NCI-H446 treated with DMSO at 0.1 percent for 48 hours (cell line): ENCODE data around the gene SLC4A2.

Experiments used
- DNase-seq: peaks from one replicate; lab custom pipeline; 2025; lab: John Stamatoyannopoulos, UW

Gene SLC4A2

DNA sequence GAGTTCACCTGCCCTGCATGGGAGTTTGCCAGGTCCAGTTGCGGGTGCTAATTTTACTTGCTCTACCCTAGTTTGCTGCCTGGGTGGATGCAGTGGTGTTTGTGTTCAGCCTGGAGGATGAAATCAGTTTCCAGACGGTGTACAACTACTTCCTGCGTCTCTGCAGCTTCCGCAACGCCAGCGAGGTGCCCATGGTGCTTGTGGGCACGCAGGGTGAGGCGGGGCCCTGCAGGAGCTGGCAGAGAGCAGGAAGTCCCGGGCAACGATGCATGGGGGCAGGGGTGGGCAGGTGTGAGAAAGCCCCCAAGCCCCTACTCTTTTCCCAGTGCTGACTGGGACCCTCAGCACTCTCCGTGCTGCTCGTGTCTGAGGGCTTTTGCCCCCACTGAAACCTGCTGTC, 58.2 kb downstream of the SLC4A2 start:
- no peak for DNase-seq

DNA sequence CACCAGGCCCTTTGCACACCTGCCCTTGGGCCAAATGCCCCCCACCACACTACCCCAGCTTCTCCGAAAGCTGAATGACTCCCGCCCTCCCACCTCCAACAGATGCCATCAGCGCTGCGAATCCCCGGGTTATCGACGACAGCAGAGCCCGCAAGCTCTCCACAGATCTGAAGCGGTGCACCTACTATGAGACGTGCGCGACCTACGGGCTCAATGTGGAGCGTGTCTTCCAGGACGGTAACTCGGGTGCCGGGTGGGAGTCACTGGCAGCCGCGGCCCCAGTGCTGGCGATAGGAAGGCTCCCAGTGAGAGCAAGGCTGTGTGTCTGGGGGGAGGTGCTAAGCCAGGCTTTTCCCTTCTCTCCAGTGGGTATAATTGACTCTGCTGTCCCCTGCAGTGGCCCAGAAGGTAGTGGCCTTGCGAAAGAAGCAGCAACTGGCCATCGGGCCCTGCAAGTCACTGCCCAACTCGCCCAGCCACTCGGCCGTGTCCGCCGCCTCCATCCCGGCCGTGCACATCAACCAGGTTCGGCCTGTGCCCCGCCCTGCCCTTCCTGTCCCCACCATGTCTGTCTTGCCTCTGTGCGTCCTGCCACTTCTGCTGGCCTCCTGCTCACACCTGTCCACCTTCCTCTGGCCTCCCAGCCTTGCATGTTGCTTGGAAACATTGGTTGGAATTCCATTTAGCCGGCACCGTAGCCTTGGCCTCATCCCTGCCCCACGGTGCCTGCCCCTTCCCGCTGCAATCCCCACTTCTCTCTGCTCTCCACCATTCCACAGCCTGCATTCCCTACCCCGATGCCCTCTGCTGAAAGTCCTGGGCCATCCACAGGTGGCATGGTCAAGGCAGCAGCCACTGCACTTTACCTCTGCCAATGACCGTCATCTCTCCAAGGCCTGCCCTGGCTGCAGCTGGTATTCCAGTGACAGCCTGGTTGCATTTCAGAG, 59.0 kb downstream of the SLC4A2 start:
- no peak for DNase-seq

DNA sequence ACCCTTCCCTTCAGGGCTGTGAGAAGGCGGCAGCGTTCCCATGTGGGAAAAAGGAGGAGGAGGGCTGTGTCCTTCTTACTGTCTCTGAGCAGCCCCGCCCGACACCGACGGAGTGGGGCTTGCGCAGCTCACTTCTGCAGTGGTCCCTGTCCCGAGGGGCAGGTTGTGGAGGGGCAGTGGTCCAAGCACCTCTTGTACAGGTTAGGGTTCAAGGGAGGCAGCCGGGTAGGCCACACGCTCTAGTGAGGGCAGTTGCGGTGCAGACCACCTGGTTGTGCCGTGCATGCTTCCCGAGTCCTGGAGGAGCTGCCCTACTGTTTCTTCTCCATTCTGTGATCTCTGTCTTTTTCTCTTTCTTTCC, 59.6 kb downstream of the SLC4A2 start:
- DNase-seq: no peak

DNA sequence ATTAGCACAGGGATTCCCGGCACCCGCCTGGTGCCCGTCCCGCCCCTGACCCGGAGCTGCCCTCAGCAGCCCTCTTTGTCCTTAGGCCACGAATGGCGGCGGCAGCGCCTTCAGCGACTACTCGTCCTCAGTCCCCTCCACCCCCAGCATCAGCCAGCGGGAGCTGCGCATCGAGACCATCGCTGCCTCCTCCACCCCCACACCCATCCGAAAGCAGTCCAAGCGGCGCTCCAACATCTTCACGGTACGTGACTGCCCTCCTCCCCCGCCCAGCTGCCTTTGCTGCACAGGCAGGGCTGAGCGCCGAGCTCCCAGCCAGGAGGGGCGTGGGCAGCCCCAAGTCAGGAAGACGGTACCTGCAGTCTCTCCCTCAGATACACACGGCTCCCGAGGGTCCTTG, 60.5 kb downstream of the SLC4A2 start:
- DNase-seq: no peak

DNA sequence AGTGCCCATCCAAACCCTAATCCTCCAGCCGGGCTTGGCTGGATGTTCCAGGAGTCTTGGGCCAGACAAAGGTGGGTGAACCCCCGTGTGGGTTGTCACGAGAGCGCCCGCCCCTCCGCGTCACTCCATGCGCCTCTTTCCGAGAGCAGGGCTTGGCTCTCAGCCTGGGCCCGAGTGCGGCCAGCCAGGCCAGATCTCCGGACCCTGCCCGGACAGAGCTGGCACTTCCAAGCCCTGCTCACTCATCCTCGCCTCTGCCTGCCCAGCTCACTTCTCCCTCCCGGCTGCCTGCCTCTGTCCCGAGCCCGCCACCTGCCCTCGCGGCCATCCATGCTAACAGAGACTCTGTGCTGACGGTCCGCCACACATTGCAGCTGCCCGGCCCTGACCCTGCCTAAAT, 61.5 kb downstream of the SLC4A2 start:
- DNase-seq: no peak

DNA sequence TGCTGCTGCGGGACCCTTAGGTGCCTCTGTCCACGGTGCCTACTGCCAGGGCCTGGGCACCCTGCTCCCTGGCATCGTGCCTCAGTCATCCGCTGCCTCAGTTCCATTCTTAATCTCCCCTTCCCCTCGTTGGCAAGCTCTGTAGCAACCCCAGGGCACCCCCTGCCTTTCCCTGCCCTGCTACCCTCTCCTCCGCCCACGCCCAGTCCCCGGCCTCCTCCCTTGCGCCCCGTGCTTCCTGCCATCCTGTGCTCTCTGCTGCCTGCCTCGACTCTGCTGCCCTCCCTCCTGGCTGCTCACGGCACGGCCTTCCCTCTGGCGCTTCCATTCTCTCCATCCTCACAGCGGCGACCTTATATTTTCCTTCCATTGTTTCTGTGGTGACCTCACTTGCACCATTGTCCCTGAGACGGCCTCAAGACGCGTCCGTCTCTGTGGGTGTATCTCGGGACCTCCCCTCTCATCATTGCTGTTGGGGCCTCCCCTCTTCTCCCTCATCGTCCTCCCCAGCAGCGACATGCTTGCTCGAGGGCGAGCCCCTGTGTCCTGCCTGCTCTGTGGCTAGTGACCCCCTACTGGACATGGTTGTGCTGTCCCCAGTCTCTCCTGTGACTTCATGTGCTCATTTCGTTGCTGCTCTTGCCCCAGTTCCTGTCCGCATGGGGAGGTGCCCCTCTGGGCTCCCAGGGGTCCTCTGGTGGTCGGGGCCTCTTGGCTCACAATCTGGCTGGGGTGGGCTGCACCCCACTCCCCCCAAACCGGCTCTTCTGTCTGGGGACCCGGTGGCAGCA, 62.2 kb downstream of the SLC4A2 start:
- DNase-seq: no peak

DNA sequence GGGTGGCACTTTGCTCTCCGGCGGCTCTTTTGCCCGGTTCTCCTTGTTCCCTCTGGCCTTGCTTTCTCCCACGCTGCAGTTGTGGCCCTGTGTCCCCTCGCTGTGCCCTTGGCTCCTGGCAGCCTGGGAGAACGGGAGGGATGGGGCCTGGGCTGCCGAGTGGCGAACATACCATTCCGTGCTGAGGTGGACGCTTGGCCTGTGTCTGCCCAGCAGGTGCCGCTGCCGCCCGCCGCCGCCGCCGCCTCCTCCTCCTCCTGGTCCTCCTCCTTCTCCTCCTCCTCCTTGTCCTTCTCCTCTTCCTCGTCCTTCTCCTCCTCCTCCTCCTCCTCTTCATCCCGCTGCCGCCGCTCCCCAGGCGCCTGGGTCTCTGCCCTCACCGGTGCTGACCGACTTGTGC, 62.9 kb downstream of the SLC4A2 start:
- DNase-seq: no peak

DNA sequence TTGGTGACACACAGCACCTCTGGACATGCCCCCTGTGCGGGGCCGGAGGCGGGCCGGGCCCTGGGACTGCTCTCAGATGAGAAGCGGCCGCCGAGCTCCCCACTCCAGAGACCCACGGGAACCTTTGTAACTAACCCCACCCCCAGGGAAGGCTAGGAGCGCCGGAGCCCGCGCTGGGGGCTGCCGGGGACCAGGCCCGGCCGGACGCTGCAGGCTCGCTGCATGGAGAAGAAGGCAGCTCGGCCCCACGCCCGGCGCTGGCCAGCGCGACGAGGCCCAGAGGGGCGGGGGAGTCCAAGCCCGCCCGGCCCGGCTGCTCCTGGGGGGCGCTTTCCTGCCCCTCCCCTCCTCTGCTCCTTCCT, 63.4 kb downstream of the SLC4A2 start:
- DNase-seq: no peak

DNA sequence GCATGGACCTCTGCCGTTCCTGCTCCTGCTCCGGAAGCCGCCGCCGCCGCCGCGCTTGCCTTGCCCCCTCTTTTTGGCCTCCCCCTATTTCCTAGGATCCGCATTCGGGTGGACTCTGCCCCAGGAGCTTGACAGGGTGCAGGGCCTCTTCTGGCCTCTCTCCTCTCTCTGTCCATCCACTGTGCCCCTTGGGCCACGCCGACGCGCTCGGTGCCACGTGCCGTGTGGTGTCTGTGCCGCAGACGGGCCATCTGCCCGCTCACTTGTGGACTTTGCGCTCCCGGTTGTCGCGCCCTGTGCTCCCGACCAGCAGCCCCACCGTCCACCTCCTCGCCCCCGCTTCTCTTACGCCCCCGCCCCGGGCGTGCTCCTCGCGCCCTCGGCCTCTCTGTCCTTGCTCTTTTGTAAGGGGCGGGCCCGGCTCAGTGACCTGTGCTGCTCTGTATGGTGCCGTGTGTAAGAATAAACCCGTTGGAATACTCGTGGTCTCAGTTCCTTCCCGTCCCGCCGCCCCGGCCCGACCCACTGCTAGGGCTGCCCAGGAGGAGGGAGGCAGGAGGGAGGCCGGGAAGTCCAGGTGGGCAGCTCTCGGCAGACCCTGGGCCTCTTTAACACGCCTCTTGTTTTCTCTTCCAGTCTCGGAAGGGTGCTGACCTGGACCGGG, 63.9 kb downstream of the SLC4A2 start:
- no peak for DNase-seq

DNA sequence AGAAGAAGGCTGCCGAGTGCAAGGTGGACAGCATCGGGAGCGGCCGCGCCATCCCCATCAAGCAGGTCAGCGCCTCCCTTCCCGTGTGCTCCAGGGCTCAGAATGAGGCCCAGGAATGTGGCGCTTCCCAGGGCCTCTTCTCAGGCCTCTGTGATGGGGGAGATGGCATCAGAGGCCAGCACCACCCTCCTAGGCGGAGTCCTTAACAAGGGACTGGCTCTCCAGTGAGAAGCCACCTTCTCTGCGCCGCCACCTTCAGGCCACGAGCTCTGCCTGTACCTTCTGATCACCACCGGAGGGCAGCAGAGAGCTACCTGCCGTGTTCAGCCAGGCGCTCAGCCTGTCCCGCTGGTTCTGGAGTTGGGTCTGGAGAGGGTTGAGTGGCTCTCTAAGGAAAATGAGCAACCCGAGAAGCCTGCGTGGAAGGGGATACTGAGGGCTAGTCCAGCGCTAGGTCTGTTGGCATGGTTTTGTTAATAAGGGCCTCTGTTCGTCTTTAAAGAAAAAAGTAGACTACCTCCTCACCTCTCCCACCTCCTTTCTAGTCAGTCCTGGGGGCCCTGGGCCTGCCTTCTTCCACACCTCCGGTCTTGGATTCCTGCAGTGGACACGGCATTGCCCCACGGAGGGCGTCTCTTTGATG, 64.6 kb downstream of the SLC4A2 start:
- peak; percentile 42 for DNase-seq

DNA sequence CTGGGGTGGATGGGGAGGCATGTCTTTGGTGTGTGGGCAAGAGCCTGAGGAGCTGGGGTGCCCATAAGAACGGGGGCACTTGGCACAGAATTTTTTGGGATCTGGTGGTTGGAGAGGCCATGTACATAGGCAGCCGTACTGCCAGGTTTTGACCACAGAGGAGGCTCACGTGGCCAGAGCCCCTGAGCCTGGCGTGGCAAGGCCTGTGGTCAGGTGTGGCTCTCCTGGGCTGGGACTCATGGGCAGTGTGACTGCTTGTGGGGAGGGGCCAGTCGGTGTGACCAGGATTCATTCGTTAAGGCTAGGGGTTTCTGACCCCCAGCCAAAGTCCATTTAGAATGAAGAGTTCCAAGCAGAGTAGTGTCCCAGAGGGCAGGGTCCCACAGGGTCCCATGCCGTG, 65.1 kb downstream of the SLC4A2 start:
- DNase-seq: no peak

DNA sequence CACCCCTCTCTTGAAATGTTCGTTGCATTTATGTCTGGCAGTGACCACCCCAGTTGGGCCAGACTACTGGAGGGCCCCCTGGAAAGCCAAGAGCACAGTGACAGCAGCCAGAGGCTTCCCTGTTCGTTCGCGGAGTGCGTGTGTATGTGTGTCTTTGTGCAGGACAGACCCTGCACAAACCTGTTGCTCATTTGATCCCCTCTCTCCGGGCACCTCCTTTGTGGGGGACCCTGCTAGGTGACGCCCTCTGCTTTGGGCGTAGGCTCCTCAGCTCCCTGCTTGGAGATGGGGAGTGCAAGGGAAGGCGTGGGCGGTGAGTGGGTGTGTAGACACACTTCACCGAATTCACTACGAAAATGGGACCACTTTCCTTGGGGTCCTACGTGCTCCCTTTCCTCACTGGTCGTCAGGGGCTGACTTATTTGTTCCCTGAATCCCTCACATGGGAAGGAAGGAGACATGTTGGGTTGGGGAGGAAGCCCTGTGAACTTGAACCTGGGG, 65.6 kb downstream of the SLC4A2 start:
- no peak for DNase-seq

DNA sequence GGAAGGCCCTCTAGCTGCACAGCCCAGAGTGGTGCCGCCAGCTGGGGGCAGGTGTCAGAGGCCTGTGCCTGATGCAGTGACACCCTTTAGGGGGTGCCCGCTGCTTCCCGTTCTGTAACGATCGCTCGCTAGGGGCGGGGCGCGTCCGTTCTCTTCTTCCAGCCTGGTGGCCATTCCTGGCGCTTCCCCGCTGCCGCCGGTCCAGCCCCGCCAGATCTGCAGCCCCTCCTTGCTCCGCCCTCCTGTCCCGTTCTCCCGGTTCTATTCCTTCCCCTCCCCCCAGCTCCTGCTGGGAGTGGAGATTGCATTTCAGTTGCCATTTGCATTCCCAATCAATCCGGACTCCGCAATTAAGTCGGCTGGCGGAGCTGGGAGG, 66.1 kb downstream of the SLC4A2 start:
- no peak for DNase-seq

DNA sequence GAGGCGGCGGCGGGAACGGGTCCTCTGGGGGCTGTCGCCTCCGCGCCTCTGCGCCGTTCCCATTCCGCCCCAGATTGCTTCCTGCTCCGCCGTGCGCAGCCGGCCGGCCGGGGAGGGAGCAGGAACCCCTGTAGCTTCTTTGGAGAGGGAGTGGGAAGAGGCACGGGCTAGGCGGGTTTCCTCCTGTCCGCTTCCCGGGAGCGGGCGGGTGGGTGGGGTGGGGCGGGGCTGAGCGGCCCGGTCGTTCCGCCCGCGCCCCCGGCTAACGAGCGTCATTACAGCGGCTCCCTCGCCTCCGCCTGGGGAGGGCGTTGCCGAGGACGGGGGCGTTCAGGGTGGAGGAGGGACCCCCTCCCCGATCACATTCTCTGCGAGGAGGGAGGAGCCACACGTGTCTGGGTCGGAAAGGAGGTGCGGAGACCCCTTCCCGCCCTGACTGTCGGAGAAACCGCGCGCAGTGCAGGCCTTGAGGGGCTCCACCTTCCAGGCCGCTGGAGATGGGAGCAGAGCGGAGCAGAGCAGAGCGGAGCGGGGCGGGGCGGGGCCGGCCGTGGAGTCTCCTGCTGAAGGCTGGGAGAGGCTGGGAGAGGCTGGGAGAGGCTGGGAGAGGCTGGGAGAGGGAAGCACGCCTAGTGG, 66.6 kb downstream of the SLC4A2 start:
- DNase-seq: no peak
